Measurements from ENCODE around the gene USP11. TPM values are rescaled to one million over a fixed set of nuclear protein-coding genes. Genes with fewer than 3 reads are reported as not detected.
A peak's percentile ranks its signal among the peaks of the same experiment; 100 is the strongest.

USP11 gene
- total and polyA plus RNA-seq, 3 donors from 2014 or later = 113 to 185 (median 128) TPM

- TF ChIP-seq POLR2A (IDR thresholded peaks at IDR 0.05) (no peak), CTCF (IDR thresholded peaks at IDR 0.05) (no peak)
- Histone ChIP-seq H3K27ac (peak overlapping the region; percentile 11 to 50), H3K36me3 (ENCODE audit: low read depth, missing control alignments) (no peaks in the 10 kb centered on the region), H3K9me3 (no peaks in the 10 kb centered on the region), H3K4me3 (no peak overlapping the region), H3K27me3 (no peaks in the 10 kb centered on the region), H3K4me1 (no peaks in the 10 kb centered on the region)
- intact Hi-C loops (cut with DNase I; ENCODE audit: low total_unique reads) = loop anchor here (10.0 kb wide), 2 partner anchors 177 to 327 kb away; partner anchors contain the start of gene ZNF157
- WGBS, 2 donors = 35 to 83% methylated on average over 1 to 7 of the region's 7 CpGs
- DNase-seq = peak; percentile 38
Observed at GRCh38 chrX:47197526-47197925, 35.3 kb upstream of the USP11 start.

- no peak overlapping the region for H3K4me3 ChIP-seq
- TF ChIP-seq CTCF (IDR thresholded peaks at IDR 0.05) (no peak), POLR2A (IDR thresholded peaks at IDR 0.05) (no peak)
- H3K27me3 ChIP-seq = no peaks in the 10 kb centered on the region
- DNase-seq = no peak
- intact Hi-C loops (cut with DNase I; ENCODE audit: low total_unique reads) = loop anchor here (10.0 kb wide), 2 partner anchors 177 to 327 kb away; partner anchors contain the start of gene ZNF157
- no peaks in the 10 kb centered on the region for H3K36me3 ChIP-seq (ENCODE audit: low read depth, missing control alignments)
- no peaks in the 10 kb centered on the region for H3K4me1 ChIP-seq
- WGBS, 2 donors = 29 to 40% methylated on average over 3 to 10 of the region's 10 CpGs
- H3K9me3 ChIP-seq = no peaks in the 10 kb centered on the region
- H3K27ac ChIP-seq = peak overlapping the region; percentile 11 to 50
Observed at GRCh38 chrX:47198026-47198686, 34.7 kb upstream of the USP11 start.

- H3K27ac ChIP-seq = peak overlapping the region in 1 of 2 donors; percentile 50
- no peaks in the 10 kb centered on the region for H3K27me3 ChIP-seq
- 28 to 53% methylated on average over 11 to 15 of the region's 15 CpGs for WGBS, 2 donors
- H3K9me3 ChIP-seq = no peaks in the 10 kb centered on the region
- DNase-seq = no peak
- TF ChIP-seq CTCF (IDR thresholded peaks at IDR 0.05) (no peak), POLR2A (IDR thresholded peaks at IDR 0.05) (no peak)
- H3K4me3 ChIP-seq = no peak overlapping the region
- H3K36me3 ChIP-seq (ENCODE audit: low read depth, missing control alignments) = no peaks in the 10 kb centered on the region
- no peaks in the 10 kb centered on the region for H3K4me1 ChIP-seq
- intact Hi-C loops (cut with DNase I; ENCODE audit: low total_unique reads) = loop anchor here (10.0 kb wide), 2 partner anchors 176 to 326 kb away; partner anchors contain the start of gene ZNF157
Observed at GRCh38 chrX:47198687-47199080, 34.1 kb upstream of the USP11 start.

GRCh38 chrX:47199286-47199685 is 33.5 kb upstream of the USP11 start:
- H3K27ac ChIP-seq = peak overlapping the region in 1 of 2 donors; percentile 50
- H3K4me1 ChIP-seq = no peaks in the 10 kb centered on the region

More at GRCh38 chrX:47199286-47199685, 33.5 kb upstream of the USP11 start:
- TF ChIP-seq POLR2A (IDR thresholded peaks at IDR 0.05) (no peak), CTCF (IDR thresholded peaks at IDR 0.05) (no peak)
- Histone ChIP-seq H3K4me3 (no peak overlapping the region), H3K27me3 (no peaks in the 10 kb centered on the region), H3K9me3 (no peaks in the 10 kb centered on the region), H3K36me3 (ENCODE audit: low read depth, missing control alignments) (no peaks in the 10 kb centered on the region)
- no peak for DNase-seq
- intact Hi-C loops (cut with DNase I; ENCODE audit: low total_unique reads) = loop anchor here (10.0 kb wide), 2 partner anchors 176 to 326 kb away; partner anchors contain the start of gene ZNF157
- 60 to 81% methylated on average over 1 to 5 of the region's 10 CpGs for WGBS, 2 donors

Data from testis (tissue), 3 donors.